GM18909 (cell line): Measurements from ENCODE around the gene LIMS2.

Source experiments
- ATAC-seq: cut with Tn5 transposase; IDR thresholded peaks from one replicate; pipeline ENCODE4 v1.9.1; 2021; ENCODE audit warnings: mild to moderate bottlenecking; ENCODE audit not compliant: unreplicated experiment, poor library complexity

Gene LIMS2, protein sequence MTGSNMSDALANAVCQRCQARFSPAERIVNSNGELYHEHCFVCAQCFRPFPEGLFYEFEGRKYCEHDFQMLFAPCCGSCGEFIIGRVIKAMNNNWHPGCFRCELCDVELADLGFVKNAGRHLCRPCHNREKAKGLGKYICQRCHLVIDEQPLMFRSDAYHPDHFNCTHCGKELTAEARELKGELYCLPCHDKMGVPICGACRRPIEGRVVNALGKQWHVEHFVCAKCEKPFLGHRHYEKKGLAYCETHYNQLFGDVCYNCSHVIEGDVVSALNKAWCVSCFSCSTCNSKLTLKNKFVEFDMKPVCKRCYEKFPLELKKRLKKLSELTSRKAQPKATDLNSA

DNA sequence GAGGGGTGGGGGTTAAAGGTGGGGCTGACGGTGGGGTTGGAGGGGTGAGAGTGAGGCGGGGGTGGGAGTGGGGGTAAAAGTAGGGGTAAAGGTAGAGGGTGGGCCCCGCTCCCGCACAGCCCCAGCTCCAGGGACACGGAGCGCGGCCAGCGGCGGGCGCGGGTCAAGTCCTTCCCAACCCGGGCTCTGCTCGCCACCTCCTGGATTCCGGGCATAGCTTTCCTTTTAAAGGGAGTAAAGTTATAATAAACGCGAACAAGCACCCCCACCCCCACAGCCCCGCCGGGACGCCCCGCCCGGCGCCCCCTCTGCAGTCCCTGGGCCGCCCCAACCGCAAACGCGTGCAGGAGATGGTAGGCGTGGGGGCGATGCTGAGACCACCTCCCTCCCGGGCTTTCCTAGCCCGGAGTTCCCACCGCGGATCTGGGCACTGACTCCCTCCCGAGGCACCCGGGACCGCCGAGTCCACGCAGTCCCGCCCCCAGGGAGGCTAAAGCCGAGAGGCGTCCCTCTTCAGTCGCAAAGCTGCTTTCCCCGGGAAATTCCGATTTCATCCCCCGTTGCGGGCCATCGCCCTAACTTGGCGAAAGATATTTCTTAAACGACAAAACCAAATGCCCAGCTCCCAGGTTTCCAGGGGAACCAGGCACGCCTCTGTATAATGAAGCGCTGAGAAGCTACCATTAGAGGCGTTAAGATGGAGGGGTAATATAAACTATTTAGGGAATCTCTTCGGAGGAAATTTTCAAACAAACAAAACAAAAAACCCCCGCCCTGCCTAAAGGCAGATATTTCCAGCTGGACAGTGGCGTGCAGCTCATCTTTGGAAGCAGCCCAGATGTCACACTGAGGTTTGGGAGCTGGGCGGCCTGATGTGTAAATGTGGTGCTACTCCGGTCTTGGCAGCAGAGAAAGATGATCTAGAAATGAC, at the start of gene LIMS2:
LIMS2 (minus strand) TSS at position 200 of the 931 bp plus-strand sequence. CDS start 506 bp downstream, outside the sequence.
- no peak for ATAC-seq

DNA sequence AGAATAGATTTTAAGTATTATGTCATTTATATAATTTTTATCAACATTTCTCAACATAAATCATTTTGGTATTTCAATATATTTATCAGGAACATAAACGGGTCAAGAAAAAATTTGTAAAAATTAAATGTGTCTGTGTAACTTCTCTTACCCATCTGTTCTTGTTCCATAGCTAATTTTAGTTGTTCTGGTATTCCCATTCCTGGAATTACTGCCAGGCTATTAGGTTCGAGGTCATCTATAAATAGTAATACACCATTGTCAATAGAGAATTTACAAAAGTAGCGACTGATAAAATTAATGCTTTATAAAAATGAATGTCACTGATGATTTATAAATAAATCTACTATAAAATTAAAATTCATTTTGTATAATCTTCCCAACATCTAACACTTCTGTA, 47.5 kb upstream of the LIMS2 start:
- ATAC-seq: no peak

DNA sequence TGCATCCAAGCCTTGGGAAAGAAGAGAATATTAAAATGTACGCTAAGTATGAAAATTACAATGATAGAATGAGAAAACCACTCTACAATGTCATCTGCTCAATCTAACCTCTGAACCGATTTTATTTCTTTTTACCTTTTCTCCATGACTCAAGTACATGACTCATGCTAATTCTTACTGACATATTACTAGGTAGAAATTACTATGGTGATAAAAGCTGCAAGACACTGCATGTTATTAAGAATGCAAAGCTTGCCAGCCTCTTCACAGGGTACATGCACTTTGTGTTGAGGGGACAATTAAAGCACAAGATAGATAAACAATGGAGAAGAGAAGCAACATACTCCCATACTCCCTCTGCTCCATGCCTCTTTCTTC, 46.6 kb upstream of the LIMS2 start:
- no peak for ATAC-seq

DNA sequence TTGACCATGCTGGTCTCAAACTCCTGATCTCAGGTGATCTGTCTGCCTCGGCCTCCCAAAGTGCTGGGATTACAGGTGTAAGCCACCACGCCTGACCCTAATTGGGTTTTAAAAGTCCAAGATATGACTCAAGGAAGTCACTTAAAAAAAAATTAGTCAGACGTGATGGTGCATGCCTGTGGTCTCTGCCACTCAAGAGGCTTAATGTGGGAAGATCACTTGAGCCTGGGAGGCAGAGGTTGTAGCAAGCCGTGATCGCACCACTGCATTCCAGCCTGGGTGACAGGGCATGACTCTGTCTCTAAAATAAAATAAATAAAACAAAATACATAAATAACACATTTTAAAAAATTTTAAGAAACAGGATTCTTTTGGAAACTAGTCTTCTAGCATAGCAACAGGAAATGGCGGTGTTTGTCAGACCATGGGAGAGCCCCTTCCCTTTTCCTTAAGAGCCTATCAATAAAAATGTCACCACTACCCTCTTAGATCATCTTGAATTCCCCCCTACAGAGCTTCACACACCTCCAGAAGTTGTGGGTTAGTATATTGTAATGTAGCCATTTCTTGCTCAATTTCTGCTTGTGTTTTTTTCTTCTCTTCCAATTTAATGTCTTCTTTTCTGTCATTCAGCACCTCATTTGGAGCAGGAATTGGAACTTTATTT, 46.1 kb upstream of the LIMS2 start:
- no peak for ATAC-seq

DNA sequence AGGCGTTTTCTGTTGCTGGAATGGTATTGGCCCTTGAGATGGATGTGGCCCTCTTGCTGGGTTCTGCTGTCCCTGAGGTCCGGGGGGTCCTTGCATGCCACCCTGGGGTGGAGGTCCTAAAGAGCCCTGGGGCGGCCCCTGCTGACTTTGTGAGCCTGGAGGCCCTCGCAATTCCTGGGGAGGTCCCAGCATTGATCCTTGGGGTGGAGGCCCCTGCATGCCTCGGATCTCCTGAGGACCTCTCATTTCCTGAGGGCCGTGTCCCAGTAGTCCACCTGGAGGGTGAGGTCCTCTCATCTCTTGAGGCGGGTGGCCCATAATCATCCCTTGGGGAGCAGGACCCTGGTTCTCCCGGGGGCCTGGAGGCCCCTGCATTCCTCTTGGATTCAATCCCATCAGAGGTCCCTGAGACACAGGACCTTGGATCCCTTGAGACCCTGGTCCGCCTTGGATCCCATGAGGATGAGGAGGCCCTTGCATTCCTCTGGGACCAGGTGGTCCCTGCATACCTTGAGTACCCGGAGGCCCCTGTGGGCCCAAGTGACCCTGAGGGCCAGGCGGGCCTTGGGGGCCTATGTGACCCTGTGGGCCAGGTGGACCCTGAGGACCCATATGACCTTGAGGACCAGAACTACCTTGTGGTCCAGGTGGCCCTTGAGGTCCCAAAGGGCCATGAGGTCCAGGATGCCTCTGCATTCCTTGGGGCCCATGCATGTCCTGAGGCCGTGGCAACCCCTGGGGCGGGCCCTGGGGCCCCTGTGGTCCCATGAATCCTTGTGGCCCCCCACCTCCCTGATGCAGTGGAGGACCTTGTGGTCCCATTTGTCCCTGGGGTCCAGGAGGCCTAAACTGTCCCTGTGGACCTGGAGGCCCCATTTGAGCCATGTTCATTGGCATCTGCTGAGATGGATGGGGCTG, 44.2 kb upstream of the LIMS2 start:
- ATAC-seq: no peak

DNA sequence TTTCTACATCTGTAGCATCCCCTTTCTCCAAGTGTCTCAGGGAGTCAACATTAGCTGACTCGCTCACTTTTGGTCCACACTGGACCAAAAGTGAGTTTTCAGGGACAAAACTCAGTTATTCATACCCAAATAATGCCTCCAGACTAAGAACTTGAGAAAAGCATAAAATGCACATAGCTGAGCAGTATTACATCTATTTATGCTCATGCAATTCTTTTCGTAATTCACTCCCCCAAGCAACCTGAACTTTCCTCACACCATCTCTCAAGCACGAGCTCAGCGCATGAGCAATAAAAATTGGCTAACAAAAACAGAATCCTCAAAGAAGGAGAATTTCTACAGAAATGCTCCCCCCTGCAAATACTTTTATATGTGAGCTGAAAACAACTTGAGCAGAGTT, 42.9 kb upstream of the LIMS2 start:
- ATAC-seq: no peak

DNA sequence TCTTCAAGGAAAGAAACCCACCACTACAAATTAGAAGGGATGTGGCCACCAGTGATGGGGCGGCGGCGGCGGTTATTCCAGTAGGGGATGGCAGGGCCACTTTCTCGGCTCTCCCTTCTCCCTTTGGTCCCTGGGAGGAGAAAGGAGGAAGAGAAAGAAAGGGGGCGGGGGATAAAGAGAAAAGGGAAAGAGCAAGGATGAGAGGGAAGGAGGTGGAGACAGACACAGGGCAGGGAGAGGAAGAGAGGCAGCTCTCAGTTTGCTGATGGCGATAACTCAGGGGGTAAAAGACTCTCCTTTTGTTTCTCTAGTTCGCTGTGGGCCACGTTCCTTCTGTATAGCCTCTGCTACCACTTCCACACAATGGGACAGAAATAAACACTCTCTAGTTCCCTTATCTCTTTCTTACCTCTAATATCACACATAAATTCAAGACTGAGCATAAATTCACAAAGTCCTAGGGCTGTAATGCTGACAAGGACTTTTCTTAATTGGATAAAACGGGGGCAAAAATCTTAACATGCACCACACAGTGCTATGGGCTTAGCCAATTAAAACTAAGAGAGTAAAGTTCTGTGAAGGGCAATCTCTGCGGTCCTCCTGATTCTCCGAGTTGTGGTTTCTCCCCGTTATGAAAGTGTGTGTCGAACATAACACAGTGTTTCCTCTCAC, 40.6 kb upstream of the LIMS2 start:
- ATAC-seq: no peak

DNA sequence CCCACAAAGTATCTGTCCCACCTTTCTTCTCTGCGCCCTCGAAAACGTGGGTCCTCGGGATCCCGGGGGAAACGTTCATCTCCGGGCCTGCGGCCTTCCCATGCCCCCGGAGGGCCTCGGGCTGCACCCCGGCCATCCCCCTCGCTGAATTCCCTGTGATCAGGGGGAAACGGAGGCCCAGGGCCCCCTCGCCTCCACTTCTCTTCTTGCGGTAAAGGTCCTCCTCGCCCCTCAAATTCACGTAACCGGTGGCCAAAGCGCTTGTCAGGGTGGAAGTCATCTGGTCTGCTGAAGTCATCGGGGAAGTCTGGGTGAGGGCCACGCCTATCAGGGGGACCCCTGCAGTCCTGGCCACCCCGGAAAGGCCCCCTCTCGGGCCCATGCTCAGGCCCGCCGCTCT, 38.2 kb upstream of the LIMS2 start:
- ATAC-seq: no peak

DNA sequence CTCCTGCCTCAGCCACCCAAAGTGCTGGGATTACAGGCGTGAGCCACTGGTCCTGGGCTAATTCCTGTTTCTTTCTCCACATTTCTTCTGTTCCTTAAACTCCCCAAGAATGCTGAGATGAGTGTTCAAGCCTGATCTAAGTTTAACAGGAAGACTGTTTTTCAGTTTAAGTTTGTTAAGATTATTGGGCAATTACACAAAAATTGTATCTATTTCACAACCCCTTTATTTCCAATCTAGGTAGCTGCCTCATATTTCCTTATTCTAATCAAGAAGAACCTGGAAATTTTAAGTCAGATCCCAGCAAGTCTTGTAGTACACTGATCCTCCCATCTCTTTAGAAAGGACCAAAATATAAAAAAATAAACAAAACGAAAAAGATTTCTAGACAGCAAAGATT, 37.7 kb upstream of the LIMS2 start:
- ATAC-seq: no peak

DNA sequence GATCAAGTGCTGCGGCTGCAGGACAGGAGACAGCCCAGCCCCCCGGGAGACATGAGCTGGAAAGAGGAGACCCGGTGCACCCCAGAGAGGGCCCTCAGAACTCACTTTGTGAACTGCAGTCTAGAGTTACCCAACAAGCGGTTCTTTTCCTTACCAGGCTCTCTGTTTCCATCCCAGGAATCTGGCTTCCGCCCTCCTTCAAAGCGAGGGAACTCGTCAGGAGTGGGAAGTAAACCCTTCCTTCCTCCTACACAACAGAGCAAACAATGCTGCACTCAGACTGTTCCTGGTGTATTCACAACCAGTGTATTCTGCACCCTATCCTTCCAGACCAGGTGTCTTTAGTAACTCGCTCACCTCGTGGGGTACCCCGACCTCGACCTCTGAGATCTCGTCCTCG, 34.0 kb upstream of the LIMS2 start:
- ATAC-seq: no peak

DNA sequence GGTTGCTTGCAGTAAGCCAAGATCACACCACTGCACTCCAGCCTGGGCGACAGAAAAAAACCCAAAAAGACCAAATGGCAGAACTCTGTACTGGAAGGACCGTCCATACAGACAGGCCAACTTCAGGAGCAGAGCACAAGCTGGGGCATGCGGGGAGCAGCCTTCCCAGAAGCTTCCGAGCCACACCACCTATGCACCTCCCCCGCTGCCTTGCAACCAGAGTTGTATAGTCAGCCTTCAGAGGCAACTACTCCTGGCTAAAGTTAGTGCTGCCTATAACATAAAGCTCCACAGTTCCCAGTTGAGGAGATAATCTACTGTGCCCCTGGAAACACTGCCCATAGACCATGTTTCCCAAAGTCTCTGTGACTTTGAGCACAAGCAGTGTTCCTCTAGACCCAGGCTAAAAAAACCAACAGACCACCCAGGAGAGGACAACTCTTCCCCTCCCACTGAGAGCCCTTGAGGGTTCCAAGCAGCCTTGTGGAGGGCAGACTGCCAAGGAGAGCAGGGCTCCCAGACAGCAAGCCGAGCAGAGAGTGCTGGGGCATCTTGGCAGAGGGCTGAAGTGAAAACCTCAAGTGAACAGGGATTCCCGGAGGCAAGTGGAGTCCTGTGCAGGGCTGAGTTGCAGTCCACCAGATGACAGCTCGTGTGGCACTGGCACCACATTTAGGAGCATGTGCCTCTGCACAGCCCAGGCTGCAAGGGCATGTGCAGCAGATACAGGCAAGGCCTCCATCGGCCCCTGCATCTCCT, 32.7 kb upstream of the LIMS2 start:
- ATAC-seq: no peak

DNA sequence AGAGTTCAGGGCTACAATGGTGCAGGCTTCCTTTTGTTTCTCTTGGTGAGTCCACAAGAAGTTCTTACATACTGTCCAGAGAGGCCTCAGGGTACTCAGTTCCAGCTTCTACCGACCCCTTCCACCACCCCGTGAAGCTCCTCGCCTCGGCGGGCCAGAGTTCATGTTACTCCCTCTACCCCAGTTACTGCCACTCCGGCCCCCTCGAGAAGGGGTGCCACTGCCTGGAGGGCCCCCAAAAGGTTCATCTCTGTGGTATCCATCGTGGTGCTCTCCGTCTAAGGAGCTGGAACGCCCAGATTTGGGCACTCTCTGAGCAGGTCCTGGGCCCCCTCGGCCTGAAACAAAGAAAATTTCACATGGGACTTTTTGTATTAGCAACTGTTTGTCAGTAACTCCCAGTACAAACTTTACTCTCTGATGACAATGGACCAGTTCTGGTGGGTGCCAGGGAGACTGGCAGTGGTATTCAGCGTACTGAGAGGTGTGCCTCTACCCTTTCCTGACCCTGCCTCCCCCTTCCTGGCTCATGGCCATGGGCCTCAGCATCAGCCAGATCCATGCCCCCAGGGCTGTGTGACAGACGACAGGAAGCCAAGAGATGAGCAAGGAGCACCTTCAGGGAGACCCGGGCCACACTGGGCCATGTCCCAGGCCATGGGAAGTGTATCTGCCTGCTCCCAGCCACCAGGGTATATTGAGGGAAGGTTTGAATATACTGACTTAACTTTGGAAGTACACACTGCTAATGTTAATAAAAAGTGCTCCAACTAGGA, 31.1 kb upstream of the LIMS2 start:
- ATAC-seq: no peak

DNA sequence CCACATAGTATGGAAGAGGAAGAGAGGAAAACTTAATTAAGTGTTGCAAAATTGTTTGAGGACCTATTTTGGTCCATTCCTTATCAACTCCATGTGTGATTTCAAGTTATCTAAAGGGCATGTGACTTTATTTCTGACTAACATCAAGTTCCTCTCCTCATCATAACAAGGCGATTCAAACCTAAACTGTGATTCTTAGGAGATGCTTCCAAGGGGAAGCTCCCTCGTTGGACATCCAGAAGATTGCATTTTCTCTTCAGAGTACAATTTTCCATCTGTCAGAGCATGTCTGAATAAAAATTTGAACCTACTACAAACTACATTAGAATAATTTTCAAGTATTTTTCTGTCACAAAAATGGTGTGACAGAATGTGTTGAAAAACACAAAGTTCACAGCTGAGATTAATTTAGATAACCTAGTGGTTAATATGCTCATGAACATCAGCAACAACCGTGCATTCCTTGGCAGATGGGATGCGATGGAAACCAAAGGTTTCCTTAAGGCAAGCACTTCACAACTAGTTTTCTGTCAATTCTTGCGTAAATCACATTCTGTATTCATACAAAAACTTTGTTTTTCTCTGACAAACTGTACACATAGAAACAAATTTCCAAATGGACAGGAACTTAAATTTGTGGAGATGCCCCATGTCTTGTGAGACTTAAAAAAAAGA, 30.2 kb upstream of the LIMS2 start:
- ATAC-seq: no peak

DNA sequence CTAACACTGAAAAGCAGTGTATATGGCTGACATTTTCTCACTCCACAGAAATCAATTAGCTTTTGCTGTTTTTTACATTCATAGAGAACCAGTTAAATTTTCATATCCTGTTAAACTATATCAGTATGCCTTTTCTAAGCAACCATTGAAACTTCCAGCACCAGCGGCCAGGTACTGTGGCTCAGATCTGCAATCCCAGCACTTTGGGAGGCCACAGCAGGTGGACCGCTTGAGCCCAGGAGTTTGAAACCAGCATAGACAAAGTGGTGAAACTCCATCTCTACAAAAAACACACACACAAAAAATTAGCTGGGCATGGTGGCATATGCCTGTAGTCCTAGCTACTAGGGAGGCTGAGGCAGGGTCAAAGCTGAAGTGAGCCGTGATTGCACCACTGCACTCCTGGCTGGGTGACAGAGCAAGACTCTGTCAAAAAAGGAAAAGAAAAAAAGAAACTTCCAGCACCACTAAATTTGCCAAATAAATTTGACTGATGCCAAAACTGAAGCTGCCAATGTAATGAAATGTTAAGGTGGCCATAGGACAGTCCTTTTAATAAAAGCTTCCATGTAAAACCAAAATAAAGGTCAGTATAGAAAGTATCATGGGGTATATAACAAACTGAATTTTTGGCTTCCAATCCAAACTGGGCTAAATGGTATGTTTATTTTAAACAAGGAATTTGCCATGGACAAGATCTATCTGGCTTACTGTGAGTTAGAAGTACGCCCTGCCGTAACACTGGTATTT, 29.5 kb upstream of the LIMS2 start:
- no peak for ATAC-seq

DNA sequence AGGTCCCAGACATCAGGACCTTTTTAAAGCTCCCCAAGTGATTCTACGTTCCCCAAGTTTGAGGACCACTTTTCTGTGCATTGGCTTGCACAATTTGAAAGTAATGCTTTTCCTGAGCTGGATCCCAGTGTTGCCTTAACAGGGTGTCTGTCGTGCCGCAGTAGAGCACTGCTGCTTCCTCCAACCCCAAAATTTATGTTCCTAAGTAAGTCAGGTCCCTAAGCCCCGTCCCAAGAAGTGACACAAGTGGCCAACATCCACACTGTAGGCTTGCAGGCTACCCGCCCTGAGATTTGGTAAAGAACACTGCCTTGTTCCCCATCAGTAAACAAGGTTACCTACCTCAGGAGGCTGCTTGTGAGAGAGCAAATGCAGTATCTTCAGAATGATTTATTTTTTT, 28.0 kb upstream of the LIMS2 start:
- no peak for ATAC-seq

DNA sequence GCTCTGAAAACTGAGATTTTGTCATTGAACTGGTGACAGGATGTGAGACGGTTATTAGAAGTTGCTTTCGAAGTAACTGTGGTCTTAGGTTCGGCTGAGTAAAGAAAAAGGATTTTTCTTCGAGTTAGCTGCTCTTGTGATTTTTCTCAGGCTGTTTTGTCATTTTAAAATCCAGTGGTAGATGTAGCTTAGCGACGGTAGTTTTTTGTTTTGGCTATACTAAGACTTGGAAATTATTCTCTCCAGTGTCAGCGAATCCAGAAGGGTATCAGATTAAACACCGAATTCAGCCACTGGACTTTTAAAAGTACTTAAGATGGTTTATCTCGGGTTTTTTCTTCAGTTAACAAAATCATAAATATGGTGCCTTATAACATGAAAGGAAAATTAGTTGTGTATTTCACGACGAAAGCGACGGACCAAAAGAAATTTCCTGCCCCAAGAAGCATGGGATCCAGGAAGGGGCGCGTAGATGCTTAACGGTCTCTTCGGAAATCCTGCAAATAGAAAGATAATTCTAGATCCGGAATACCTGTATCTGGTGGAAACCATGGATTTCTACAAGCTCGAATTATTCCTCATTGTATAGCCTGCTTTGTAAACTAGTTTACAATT, 27.2 kb upstream of the LIMS2 start:
- no peak for ATAC-seq
